ENCODE measurements around the gene PCOLCE2. TPM values are rescaled to one million over a fixed set of nuclear protein-coding genes. Genes with fewer than 3 reads are reported as not detected.
A peak's percentile ranks its signal among the peaks of the same experiment; 100 is the strongest.

PCOLCE2 gene
- total RNA-seq, 1 experiment from 2014 or later, result 1.5 TPM

- Histone ChIP-seq H3K36me3 (ENCODE audit: low read depth) (no peaks in the 10 kb centered on the region), H3K79me2 (ENCODE audit: low read depth) (no peaks in the 10 kb centered on the region), H3K27ac (no peak overlapping the region), H3K4me1 (replicated peaks; ENCODE audit: insufficient read depth) (no peaks in the 10 kb centered on the region), H3K9me3 (ENCODE audit: insufficient read depth, low read depth) (no peaks in the 10 kb centered on the region), H3K9me2 (ENCODE audit: insufficient read depth) (no peaks in the 10 kb centered on the region), H3K4me3 (no peak overlapping the region), H3K4me2 (no peak overlapping the region), H4K20me1 (ENCODE audit: insufficient read depth) (no peaks in the 10 kb centered on the region), H2AFZ (no peak overlapping the region), H3K27me3 (ENCODE audit: insufficient read depth, low read depth) (no peaks in the 10 kb centered on the region), H3F3A (ENCODE audit: insufficient read depth, low read depth) (no peaks in the 10 kb centered on the region)
- BruUV-seq (replicated peaks), result no TSS peak
- intact Hi-C loops (cut with micrococcal nuclease; ENCODE audit: unreplicated experiment), result loop anchor here (1.0 to 5.0 kb wide), 4 partner anchors 103 to 242 kb away; no protein-coding TSS in a partner anchor
- DNase-seq, result peak; percentile 61 to 81
- TF ChIP-seq EZH2 (IDR thresholded peaks at IDR 0.05; ENCODE audit: low read depth) (no peak), CTCF (conservative IDR thresholded peaks at IDR 0.05) (peak; percentile 90)
- CTCF ChIA-PET, result interaction anchor here (0.6 to 1.7 kb wide), 16 partner anchors 28 to 846 kb away, joined by 3 to 11 read pairs (median 4); partner anchors contain the start of gene U2SURP
- POLR2A ChIA-PET (ENCODE audit: unreplicated experiment), result no interaction called here
Observed at GRCh38 chr3:142828703-142829305, 60.1 kb downstream of the PCOLCE2 start.

GRCh38 chr3:142819179-142819578, 69.7 kb downstream of the PCOLCE2 start:
- Histone ChIP-seq H3K9me2 (ENCODE audit: insufficient read depth) (no peaks in the 10 kb centered on the region), H4K20me1 (ENCODE audit: insufficient read depth) (no peaks in the 10 kb centered on the region), H3K27me3 (ENCODE audit: insufficient read depth, low read depth) (no peaks in the 10 kb centered on the region), H3K4me1 (replicated peaks; ENCODE audit: insufficient read depth) (no peaks in the 10 kb centered on the region), H3F3A (ENCODE audit: insufficient read depth, low read depth) (no peaks in the 10 kb centered on the region), H2AFZ (no peak overlapping the region), H3K4me2 (no peak overlapping the region), H3K36me3 (ENCODE audit: low read depth) (no peaks in the 10 kb centered on the region), H3K79me2 (ENCODE audit: low read depth) (no peaks in the 10 kb centered on the region), H3K9me3 (ENCODE audit: insufficient read depth, low read depth) (no peaks in the 10 kb centered on the region), H3K4me3 (no peak overlapping the region), H3K27ac (no peak overlapping the region)
- BruUV-seq (replicated peaks), result no TSS peak
- ChIA-PET CTCF (no interaction called here), POLR2A (ENCODE audit: unreplicated experiment) (no interaction called here)
- DNase-seq, result no peak
- intact Hi-C loops (cut with micrococcal nuclease; ENCODE audit: unreplicated experiment), result no loop called here
- TF ChIP-seq EZH2 (IDR thresholded peaks at IDR 0.05; ENCODE audit: low read depth), result no peak
- no peak for TF ChIP-seq CTCF (conservative IDR thresholded peaks at IDR 0.05)

- Histone ChIP-seq H3K4me1 (replicated peaks; ENCODE audit: insufficient read depth) (no peaks in the 10 kb centered on the region), H3F3A (ENCODE audit: insufficient read depth, low read depth) (no peaks in the 10 kb centered on the region), H3K4me2 (no peak overlapping the region), H3K27ac (no peak overlapping the region), H3K9me3 (ENCODE audit: insufficient read depth, low read depth) (no peaks in the 10 kb centered on the region), H3K9me2 (ENCODE audit: insufficient read depth) (no peaks in the 10 kb centered on the region), H4K20me1 (ENCODE audit: insufficient read depth) (no peaks in the 10 kb centered on the region), H3K36me3 (ENCODE audit: low read depth) (no peaks in the 10 kb centered on the region), H2AFZ (no peak overlapping the region), H3K4me3 (no peak overlapping the region), H3K27me3 (ENCODE audit: insufficient read depth, low read depth) (no peaks in the 10 kb centered on the region), H3K79me2 (ENCODE audit: low read depth) (no peaks in the 10 kb centered on the region)
- no TSS peak for BruUV-seq (replicated peaks)
- POLR2A ChIA-PET (ENCODE audit: unreplicated experiment), result no interaction called here
- CTCF ChIA-PET, result no interaction called here
- intact Hi-C loops (cut with micrococcal nuclease; ENCODE audit: unreplicated experiment), result no loop called here
- TF ChIP-seq CTCF (conservative IDR thresholded peaks at IDR 0.05) (no peak), EZH2 (IDR thresholded peaks at IDR 0.05; ENCODE audit: low read depth) (no peak)
- DNase-seq, result no peak
Observed at GRCh38 chr3:142818651-142819050, 70.2 kb downstream of the PCOLCE2 start.

All from PC-9 (cell line).